Mucosa of descending colon (tissue), 3 donors: ENCODE measurements around the gene ACTA2. TPM values are rescaled to one million over a fixed set of nuclear protein-coding genes. Genes with fewer than 3 reads are reported as not detected.

Source experiments
- ATAC-seq: fragments of 200-7000 bp; cut with Tn5 transposase; one replicate; pipeline ENCODE4 v1.9.1; 2020; ENCODE audit warnings: mild to moderate bottlenecking, moderate library complexity
- DNase-seq, 3 donors: peaks; one replicate each; pipeline ENCODE4 v3.0.0-alpha.2; 2020
- H3K36me3 ChIP-seq: fragments of 200-600 bp; one replicate; pipeline ENCODE4 v1.8.0; 2021; ENCODE audit warnings: low read depth, mild to moderate bottlenecking
- H3K4me1 ChIP-seq: fragments of 200-600 bp; one replicate; pipeline ENCODE4 v1.8.0; 2021; ENCODE audit warnings: low read depth, mild to moderate bottlenecking
- H3K4me3 ChIP-seq: fragments of 200-600 bp; one replicate; pipeline ENCODE4 v1.8.0; 2021; ENCODE audit warnings: mild to moderate bottlenecking
- H3K9me3 ChIP-seq: fragments of 200-600 bp; one replicate; pipeline ENCODE4 v1.8.0; 2021; ENCODE audit warnings: mild to moderate bottlenecking
- CTCF ChIP-seq: fragments of 200-600 bp; IDR thresholded peaks from one replicate; pipeline ENCODE4 v1.8.0; 2022; ENCODE audit warnings: antibody characterized with exemption, mild to moderate bottlenecking
- intact Hi-C, 2 donors: fragments of 100-400 bp; cut with DNase I in 1 of 2; cut with micrococcal nuclease in 1 of 2; formaldehyde crosslinking; loops; one replicate each; pipeline versions ENCODE4 v1.11.0 to v1.11.1; 2022; cut with DNase I, micrococcal nuclease
- total RNA-seq, 3 donors: library from RNA; stranded (reverse); fragmentation: NEBNext Ultra II Directional in 2 of 3; extraction: Animal tissue kit (Norgen Biotek cat#: 25700) in 2 of 3; gene quantifications; one replicate each; pipeline versions ENCODE4 v1.2.1 to v1.2.4, GENCODE V29; 2021 to 2023
- donor health status: DM: no; HTN: no; CAD: no; lungs with moderate emphysema.
- donor health status: DM: no; HTN: no; CAD: no.
- donor health status: DM: no; HTN: yes; CAD: no.

ACTA2 gene
- total RNA-seq, 3 donors from 2014 or later, result 80.6 to 920 (median 253) TPM

GRCh38 chr10:88920198-88920597 is 32.4 kb downstream of the ACTA2 start:
- H3K4me1 ChIP-seq, result no peaks in the 10 kb centered on the region
- DNase-seq (no peak), ATAC-seq (no peak)
- H3K9me3 ChIP-seq, result no peaks in the 10 kb centered on the region
- H3K4me3 ChIP-seq, result no peak overlapping the region
- no peaks in the 10 kb centered on the region for H3K36me3 ChIP-seq
- no peak for TF ChIP-seq CTCF
- intact Hi-C loops, result no loop called here

- no peaks in the 10 kb centered on the region for H3K36me3 ChIP-seq
Measured at GRCh38 chr10:88919041-88919440, 33.5 kb downstream of the ACTA2 start.

GRCh38 chr10:88918191-88918905 is 34.2 kb downstream of the ACTA2 start:
- no peak for ATAC-seq
- Histone ChIP-seq H3K4me3 (no peak overlapping the region), H3K4me1 (no peaks in the 10 kb centered on the region), H3K36me3 (no peaks in the 10 kb centered on the region), H3K9me3 (no peaks in the 10 kb centered on the region)
- DNase-seq, result no peak
- intact Hi-C loops, result no loop called here
- TF ChIP-seq CTCF, result no peak

More at GRCh38 chr10:88919041-88919440, 33.5 kb downstream of the ACTA2 start:
- intact Hi-C loops, result no loop called here
- H3K4me1 ChIP-seq, result no peaks in the 10 kb centered on the region
- no peak for TF ChIP-seq CTCF
- no peaks in the 10 kb centered on the region for H3K9me3 ChIP-seq
- ATAC-seq, result no peak
- no peak for DNase-seq
- H3K4me3 ChIP-seq, result no peak overlapping the region

- no peaks in the 10 kb centered on the region for H3K36me3 ChIP-seq
- intact Hi-C loops, result no loop called here
- H3K4me3 ChIP-seq, result no peak overlapping the region
- ATAC-seq, result no peak
- H3K9me3 ChIP-seq, result no peaks in the 10 kb centered on the region
- no peaks in the 10 kb centered on the region for H3K4me1 ChIP-seq
- TF ChIP-seq CTCF, result no peak
- no peak for DNase-seq
Measured at GRCh38 chr10:88916986-88917385, 35.6 kb downstream of the ACTA2 start.

GRCh38 chr10:88916231-88916630 is 36.3 kb downstream of the ACTA2 start:
- Histone ChIP-seq H3K4me3 (no peak overlapping the region), H3K36me3 (no peaks in the 10 kb centered on the region), H3K9me3 (no peaks in the 10 kb centered on the region), H3K4me1 (no peaks in the 10 kb centered on the region)
- intact Hi-C loops, result no loop called here
- no peak for DNase-seq
- TF ChIP-seq CTCF, result no peak
- no peak for ATAC-seq
